ENCODE results near the gene GIPC1.

Gene GIPC1

GRCh38 chr19:14434543-14435319, 61.2 kb downstream of the GIPC1 start:
- peak; percentile 43 for DNase-seq (ENCODE audit: low read depth)

GRCh38 chr19:14433554-14434501, 62.1 kb downstream of the GIPC1 start:
- DNase-seq (ENCODE audit: low read depth): peak; percentile 50

GRCh38 chr19:14432791-14433553, 63.0 kb downstream of the GIPC1 start, which contains the start of gene PKN1:
PKN1 (plus strand) TSS chr19:14433306; CDS start chr19:14433522, 216 bp downstream.
- DNase-seq (ENCODE audit: low read depth): no peak

- no peak for DNase-seq (ENCODE audit: low read depth)
These were observed 65.2 kb downstream of the GIPC1 start for GRCh38 chr19:14430712-14431111.

GRCh38 chr19:14428882-14429416, 67.0 kb downstream of the GIPC1 start:
- no peak for DNase-seq (ENCODE audit: low read depth)
